ENCODE results near the gene OLA1.
"Not testable (repeated sequence)": the region's sequence is repeated elsewhere in the genome, so short reads cannot be mapped to it uniquely, and the experiment has no call there.

Gene OLA1

GRCh38 chr2:174248187-174248997 is at the start of gene OLA1:
Gene OLA1 (minus strand): TSS chr2:174248532. CDS start chr2:174246815, 1,717 bp downstream.
- DNase-seq (ENCODE audit: low spot score): peak; percentile 93

GRCh38 chr2:174292908-174293307 is 44.6 kb upstream of the OLA1 start:
- no peak for DNase-seq (ENCODE audit: low spot score)

- DNase-seq (ENCODE audit: low spot score): no peak
These were observed 37.8 kb upstream of the OLA1 start for GRCh38 chr2:174286172-174286571.

- no peak for DNase-seq (ENCODE audit: low spot score)
These were observed 34.1 kb upstream of the OLA1 start for GRCh38 chr2:174282441-174282840.

- DNase-seq (ENCODE audit: low spot score): no peak
These were observed 33.4 kb upstream of the OLA1 start for GRCh38 chr2:174281736-174282135.

GRCh38 chr2:174280596-174280995 is 32.3 kb upstream of the OLA1 start:
- no peak for DNase-seq (ENCODE audit: low spot score)

GRCh38 chr2:174270263-174270662 is 21.9 kb upstream of the OLA1 start:
- not testable (repeated sequence) for DNase-seq (ENCODE audit: low spot score)

- no peak for DNase-seq (ENCODE audit: low spot score)
These were observed 18.0 kb upstream of the OLA1 start for GRCh38 chr2:174266288-174266687.

- DNase-seq (ENCODE audit: low spot score): peak; percentile 89
These were observed 15.7 kb upstream of the OLA1 start for GRCh38 chr2:174263997-174264396.

GRCh38 chr2:174259981-174260380 is 11.6 kb upstream of the OLA1 start:
- DNase-seq (ENCODE audit: low spot score): no peak

- DNase-seq (ENCODE audit: low spot score): no peak
These were observed 5.9 kb upstream of the OLA1 start for GRCh38 chr2:174254267-174254666.

- no peak for DNase-seq (ENCODE audit: low spot score)
These were observed 763 bp upstream of the OLA1 start for GRCh38 chr2:174248998-174249592.

GRCh38 chr2:174247474-174248186 is 702 bp downstream of the OLA1 start:
- peak; percentile 43 for DNase-seq (ENCODE audit: low spot score)

- DNase-seq (ENCODE audit: low spot score): no peak
These were observed 1.4 kb downstream of the OLA1 start for GRCh38 chr2:174246944-174247381.

- not testable (repeated sequence) for DNase-seq (ENCODE audit: low spot score)
These were observed 2.7 kb downstream of the OLA1 start for GRCh38 chr2:174245628-174246027.

GRCh38 chr2:174245065-174245464 is 3.3 kb downstream of the OLA1 start:
- no peak for DNase-seq (ENCODE audit: low spot score)

GRCh38 chr2:174243812-174244211 is 4.5 kb downstream of the OLA1 start:
- DNase-seq (ENCODE audit: low spot score): no peak

- DNase-seq (ENCODE audit: low spot score): no peak
These were observed 8.2 kb downstream of the OLA1 start for GRCh38 chr2:174240097-174240496.

GRCh38 chr2:174236429-174236828 is 11.9 kb downstream of the OLA1 start:
- no peak for DNase-seq (ENCODE audit: low spot score)

- no peak for DNase-seq (ENCODE audit: low spot score)
These were observed 12.7 kb downstream of the OLA1 start for GRCh38 chr2:174235680-174236079.

- no peak for DNase-seq (ENCODE audit: low spot score)
These were observed 14.5 kb downstream of the OLA1 start for GRCh38 chr2:174233771-174234275.

- no peak for DNase-seq (ENCODE audit: low spot score)
These were observed 20.6 kb downstream of the OLA1 start for GRCh38 chr2:174227748-174228147.
